IPS DF 6.9 (cell line): ENCODE data around the gene CPA1.
"Not testable (repeated sequence)": the region's sequence is repeated elsewhere in the genome, so short reads cannot be mapped to it uniquely, and the experiment has no call there.

Source experiments
- DNase-seq: peaks from one replicate; pipeline ENCODE4 v3.0.0-alpha.2; 2013; ENCODE audit warnings: low read depth, low spot score
- H3K27ac ChIP-seq: one replicate; pipeline ENCODE4 v1.5.1; 2013; ENCODE audit warnings: low read length, control low read depth
- H3K27me3 ChIP-seq: 2 replicates; pipeline ENCODE4 v1.6.1; 2013; ENCODE audit warnings: mild to moderate bottlenecking, low read length; ENCODE audit not compliant: control insufficient read depth, insufficient read depth
- H3K36me3 ChIP-seq: 2 replicates; pipeline ENCODE4 v1.6.1; 2013; ENCODE audit warnings: low read length; ENCODE audit not compliant: control insufficient read depth, insufficient read depth
- H3K4me1 ChIP-seq: 2 replicates; pipeline ENCODE4 v1.6.1; 2013; ENCODE audit warnings: low read length; ENCODE audit not compliant: control insufficient read depth, insufficient read depth
- H3K4me3 ChIP-seq: 2 replicates; pipeline ENCODE4 v1.5.1; 2013; ENCODE audit warnings: mild to moderate bottlenecking, low read length
- H3K9me3 ChIP-seq: 2 replicates; pipeline ENCODE4 v1.6.1; 2013; ENCODE audit warnings: low read length, inconsistent platforms; ENCODE audit not compliant: control insufficient read depth, insufficient read depth
- WGBS: extraction: QIAGEN DNeasy Blood & Tissue Kit; methylation state at CpG from one replicate; pipeline ENCODE4 v1.1.7; 2013; ENCODE audit warnings: mixed read lengths, missing lambda C conversion rate; ENCODE audit not compliant: insufficient read length, insufficient coverage; 5-methylcytosine and 5-hydroxymethylcytosine counted together

Gene CPA1

GRCh38 chr7:130376461-130376860 lies 3.8 kb upstream of the CPA1 start:
- not testable (repeated sequence) for H3K27ac ChIP-seq, H3K36me3 ChIP-seq, H3K27me3 ChIP-seq, H3K4me3 ChIP-seq, H3K9me3 ChIP-seq, DNase-seq, H3K4me1 ChIP-seq
- no CpG with 5 or more reads among the region's 1 CpG for WGBS

DNA sequence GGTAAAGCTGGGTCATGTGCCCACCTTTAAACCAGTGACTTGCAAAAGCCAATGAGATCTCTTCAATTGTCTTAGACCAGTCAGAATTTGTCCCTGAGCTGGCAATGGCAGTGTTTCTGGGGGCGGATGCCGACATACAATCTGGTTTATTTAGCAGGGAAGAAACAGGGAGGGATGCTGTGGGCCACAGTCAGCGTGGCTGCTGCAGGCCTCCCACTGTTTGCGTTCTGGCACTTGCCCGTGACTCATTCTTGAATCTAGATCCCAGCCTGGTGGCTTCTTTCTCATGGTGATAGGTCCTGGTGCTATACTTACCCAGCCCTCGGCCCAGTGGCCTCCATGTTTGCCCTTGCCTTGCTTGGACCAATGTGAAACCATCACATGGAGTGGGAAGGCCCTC lies 3.1 kb upstream of the CPA1 start:
- no CpG with 5 or more reads among the region's 6 CpGs for WGBS
- no peak for DNase-seq
- H3K36me3 ChIP-seq: no peaks in the 10 kb centered on the region
- H3K4me1 ChIP-seq: no peaks in the 10 kb centered on the region; the same call in 1 of the 2 replicates
- no peaks in the 10 kb centered on the region for H3K27me3 ChIP-seq
- H3K9me3 ChIP-seq: no peaks in the 10 kb centered on the region
- H3K27ac ChIP-seq: no peak overlapping the region
- H3K4me3 ChIP-seq: no peak overlapping the region

DNA sequence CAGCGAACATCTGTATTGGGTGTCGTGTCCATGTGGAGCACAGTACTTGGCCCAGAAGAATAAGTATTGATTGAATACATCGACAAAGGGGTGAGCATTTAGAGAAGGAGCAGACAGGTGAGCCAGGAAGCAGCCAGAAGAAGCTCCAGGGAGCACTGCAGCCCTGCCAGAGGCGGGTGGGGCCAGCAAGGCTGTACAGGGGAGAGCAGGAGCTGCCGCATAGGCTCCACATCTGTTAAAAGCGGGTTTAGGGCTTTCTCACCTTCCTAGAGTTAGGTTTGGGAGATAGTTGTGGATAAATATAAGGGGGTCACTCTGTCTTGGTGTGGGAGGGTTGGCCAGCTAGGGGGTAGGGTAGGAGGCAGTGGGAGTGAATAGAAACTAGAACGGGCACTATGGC lies 1.3 kb upstream of the CPA1 start:
- Histone ChIP-seq H3K4me3 (no peak overlapping the region), H3K9me3 (no peaks in the 10 kb centered on the region), H3K4me1 (no peaks in the 10 kb centered on the region), H3K27me3 (no peaks in the 10 kb centered on the region), H3K36me3 (no peaks in the 10 kb centered on the region), H3K27ac (no peak overlapping the region)
- no peak for DNase-seq
- WGBS: no CpG with 5 or more reads among the region's 7 CpGs

DNA sequence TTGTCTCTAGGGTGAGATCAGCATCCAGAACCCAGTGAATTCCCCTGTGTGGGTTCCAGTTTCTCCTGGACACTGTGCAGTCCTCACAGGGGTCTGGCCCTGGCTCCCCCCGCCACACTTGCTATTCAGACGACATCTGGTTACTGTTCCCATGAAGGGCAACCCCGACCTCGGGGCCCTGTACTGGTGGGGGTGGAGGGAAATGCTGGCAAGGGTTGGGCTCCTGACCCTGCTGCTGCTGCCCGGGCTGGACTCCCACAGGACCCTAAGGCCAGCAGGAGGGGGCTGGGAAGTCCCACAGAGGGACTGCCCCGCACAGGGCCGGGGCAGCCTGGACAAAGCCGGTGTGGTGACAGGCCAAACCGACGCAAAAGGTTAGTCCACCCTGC lies 768 bp upstream of the CPA1 start:
- no peaks in the 10 kb centered on the region for H3K27me3 ChIP-seq
- WGBS: no CpG with 5 or more reads among the region's 10 CpGs
- no peak overlapping the region for H3K27ac ChIP-seq
- no peak overlapping the region for H3K4me3 ChIP-seq
- no peaks in the 10 kb centered on the region for H3K4me1 ChIP-seq
- no peak for DNase-seq
- no peaks in the 10 kb centered on the region for H3K9me3 ChIP-seq
- no peaks in the 10 kb centered on the region for H3K36me3 ChIP-seq

GRCh38 chr7:130380861-130381455 lies 664 bp downstream of the CPA1 start:
- H3K27me3 ChIP-seq: no peaks in the 10 kb centered on the region

GRCh38 chr7:130381468-130382312 lies 1.4 kb downstream of the CPA1 start:
- no peak for DNase-seq
- no CpG with 5 or more reads among the region's 41 CpGs for WGBS

More at GRCh38 chr7:130380861-130381455, 664 bp downstream of the CPA1 start:
- no peak for DNase-seq
- WGBS: no CpG with 5 or more reads among the region's 7 CpGs
- Histone ChIP-seq H3K4me3 (no peak overlapping the region), H3K27ac (no peak overlapping the region), H3K4me1 (no peaks in the 10 kb centered on the region), H3K36me3 (no peaks in the 10 kb centered on the region), H3K9me3 (no peaks in the 10 kb centered on the region)

DNA sequence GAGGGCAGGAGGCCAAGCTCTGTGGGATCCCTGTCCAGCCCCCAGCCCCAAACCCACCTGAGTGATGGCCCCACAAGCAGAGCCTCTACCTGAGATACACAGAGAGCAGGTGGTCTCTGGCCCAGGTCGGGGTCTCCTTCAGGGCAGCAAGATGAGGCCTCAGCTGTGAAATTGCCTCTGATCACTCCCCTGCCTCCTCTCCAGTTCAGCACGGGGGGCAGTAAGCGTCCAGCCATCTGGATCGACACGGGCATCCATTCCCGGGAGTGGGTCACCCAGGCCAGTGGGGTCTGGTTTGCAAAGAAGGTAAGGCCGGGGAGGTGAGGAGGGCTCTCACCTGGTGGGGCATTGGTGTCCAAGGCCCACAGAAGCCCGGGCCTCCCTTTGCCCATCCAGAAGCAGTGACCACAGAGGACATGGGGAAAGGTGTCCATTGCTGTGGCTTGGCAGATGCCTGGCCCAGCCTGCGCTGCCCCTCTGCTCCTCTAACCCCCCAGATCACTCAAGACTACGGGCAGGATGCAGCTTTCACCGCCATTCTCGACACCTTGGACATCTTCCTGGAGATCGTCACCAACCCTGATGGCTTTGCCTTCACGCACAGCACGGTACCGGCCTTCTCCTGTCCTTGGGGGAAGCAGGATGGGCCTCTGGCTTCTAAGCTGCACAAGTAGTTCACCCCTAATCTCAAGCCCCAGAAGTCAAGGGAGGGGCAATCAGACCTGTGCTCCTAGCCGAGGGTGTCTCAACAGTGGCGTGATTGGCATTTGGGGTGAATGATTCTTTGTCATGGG lies 3.1 kb downstream of the CPA1 start:
- DNase-seq: no peak
- no CpG with 5 or more reads among the region's 18 CpGs for WGBS
- Histone ChIP-seq H3K27me3 (no peaks in the 10 kb centered on the region), H3K4me1 (no peaks in the 10 kb centered on the region), H3K9me3 (no peaks in the 10 kb centered on the region), H3K4me3 (no peak overlapping the region), H3K27ac (no peak overlapping the region), H3K36me3 (no peaks in the 10 kb centered on the region)

More at GRCh38 chr7:130381468-130382312, 1.4 kb downstream of the CPA1 start:
- no peaks in the 10 kb centered on the region for H3K36me3 ChIP-seq
- H3K27me3 ChIP-seq: no peaks in the 10 kb centered on the region
- H3K27ac ChIP-seq: no peak overlapping the region
- no peaks in the 10 kb centered on the region for H3K4me1 ChIP-seq
- H3K9me3 ChIP-seq: no peaks in the 10 kb centered on the region
- H3K4me3 ChIP-seq: no peak overlapping the region

- no peak overlapping the region for H3K27ac ChIP-seq
- H3K4me1 ChIP-seq: no peaks in the 10 kb centered on the region
- H3K27me3 ChIP-seq: no peaks in the 10 kb centered on the region
- H3K4me3 ChIP-seq: no peak overlapping the region
- WGBS: no CpG with 5 or more reads among the region's 10 CpGs
- H3K36me3 ChIP-seq: no peaks in the 10 kb centered on the region
- H3K9me3 ChIP-seq: no peaks in the 10 kb centered on the region
- DNase-seq: no peak
Observed at GRCh38 chr7:130384371-130384801, 4.1 kb downstream of the CPA1 start.

DNA sequence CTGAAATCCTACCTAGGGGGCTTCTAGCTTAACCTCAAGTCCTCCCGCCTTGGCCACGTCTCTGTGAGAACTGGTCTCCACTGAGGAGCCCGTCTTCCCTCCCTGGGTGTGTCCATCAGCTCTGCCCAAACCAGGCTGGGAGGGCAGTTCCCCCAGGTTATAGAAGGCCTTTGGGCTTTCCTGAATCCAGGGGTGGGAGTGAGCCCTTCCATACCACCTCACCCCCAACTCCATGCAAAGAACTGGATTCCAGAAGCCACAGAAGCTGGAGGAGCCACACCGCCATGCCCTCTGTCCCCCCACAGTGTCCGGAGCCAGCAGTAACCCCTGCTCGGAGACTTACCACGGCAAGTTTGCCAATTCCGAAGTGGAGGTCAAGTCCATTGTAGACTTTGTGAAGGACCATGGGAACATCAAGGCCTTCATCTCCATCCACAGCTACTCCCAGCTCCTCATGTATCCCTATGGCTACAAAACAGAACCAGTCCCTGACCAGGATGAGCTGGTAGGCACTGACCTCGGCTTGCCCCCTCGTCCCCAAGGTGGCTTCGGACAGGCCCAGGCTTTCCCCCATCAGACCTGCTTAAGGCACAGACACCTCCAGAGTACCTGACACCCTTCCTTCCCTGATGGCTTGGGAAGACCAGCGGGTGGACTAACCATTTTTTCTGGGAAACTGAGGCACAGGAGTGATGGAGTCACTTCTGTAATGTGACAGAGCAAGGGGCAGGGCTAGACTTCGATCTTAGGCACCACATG lies 4.7 kb downstream of the CPA1 start:
- no peak overlapping the region for H3K4me3 ChIP-seq
- no peaks in the 10 kb centered on the region for H3K27me3 ChIP-seq
- DNase-seq: no peak
- no CpG with 5 or more reads among the region's 13 CpGs for WGBS
- H3K36me3 ChIP-seq: no peaks in the 10 kb centered on the region
- H3K9me3 ChIP-seq: no peaks in the 10 kb centered on the region
- no peaks in the 10 kb centered on the region for H3K4me1 ChIP-seq
- H3K27ac ChIP-seq: no peak overlapping the region

DNA sequence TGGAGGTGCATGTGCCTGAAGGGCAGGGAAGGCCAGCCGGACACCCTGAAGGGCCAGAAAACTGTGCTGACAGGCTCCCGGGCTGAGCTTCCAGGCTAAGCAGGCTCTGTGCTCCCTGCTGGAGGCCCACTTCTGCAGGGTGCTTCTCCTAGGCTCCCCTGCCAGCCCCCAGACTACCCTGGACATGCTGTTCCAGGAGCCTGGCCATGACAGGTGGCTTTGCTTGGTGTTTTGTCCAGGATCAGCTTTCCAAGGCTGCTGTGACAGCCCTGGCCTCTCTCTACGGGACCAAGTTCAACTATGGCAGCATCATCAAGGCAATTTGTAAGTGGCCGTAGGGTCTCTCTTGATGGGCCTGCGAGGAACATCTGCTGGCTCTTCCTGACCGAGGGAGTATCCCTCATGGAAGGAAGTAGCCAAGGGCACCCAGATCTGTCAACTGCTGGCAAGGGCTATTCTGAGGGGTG lies 5.3 kb downstream of the CPA1 start:
- Histone ChIP-seq H3K27me3 (no peaks in the 10 kb centered on the region), H3K36me3 (no peaks in the 10 kb centered on the region), H3K4me1 (no peaks in the 10 kb centered on the region), H3K4me3 (no peak overlapping the region), H3K9me3 (no peaks in the 10 kb centered on the region), H3K27ac (no peak overlapping the region)
- no CpG with 5 or more reads among the region's 6 CpGs for WGBS
- no peak for DNase-seq
